Suprapubic skin (tissue), 4 donors: Measurements from ENCODE around the gene TESMIN.

Source experiments
- EP300 ChIP-seq: sonication (generic); formaldehyde crosslinking; IDR thresholded peaks from one replicate; pipeline ENCODE4 v1.6.1; 2017; ENCODE audit warnings: antibody characterized with exemption
- POLR2A ChIP-seq, 2 donors: fragments of 450-650 bp; IDR thresholded peaks; one replicate each; pipeline ENCODE4 v1.6.1; 2017; ENCODE audit warnings: antibody characterized with exemption in 2 of 2, mild to moderate bottlenecking in 2 of 2, moderate library complexity in 2 of 2
- POLR2AphosphoS5 ChIP-seq, 3 donors: sonication (generic); formaldehyde crosslinking; IDR thresholded peaks; one replicate each; pipeline ENCODE4 v1.6.1; 2017; ENCODE audit warnings: antibody characterized with exemption in 3 of 3
- TF ChIP-seq, protein P1 (sequence below), 2 donors: fragments of 200-600 bp in 1 of 2; fragments of 450-650 bp in 1 of 2; sonication (generic) in 1 of 2; IDR thresholded peaks; one replicate each; pipeline ENCODE4 v1.5.1; 2016 to 2019; ENCODE audit warnings: antibody characterized with exemption in 2 of 2, mild to moderate bottlenecking in 1 of 2, moderate library complexity in 1 of 2

DNA sequence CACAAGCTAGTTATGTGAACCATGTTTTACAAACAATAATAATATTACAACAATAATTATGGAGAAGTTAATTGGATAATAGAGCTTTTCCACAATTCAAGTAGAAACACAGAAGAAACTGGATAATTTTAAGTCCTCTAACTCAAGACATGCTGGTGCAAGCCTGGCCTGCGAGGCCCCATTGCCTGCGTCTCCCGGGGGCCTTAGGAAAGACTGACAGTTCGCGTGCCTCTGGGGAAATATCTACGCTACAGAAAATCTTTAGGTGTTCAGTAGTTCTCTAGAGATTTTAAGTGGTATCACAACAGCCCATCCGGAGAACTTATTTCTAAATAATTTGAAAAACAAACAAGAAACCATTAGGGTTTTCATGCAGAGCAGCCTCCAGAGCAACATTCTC lies 43.8 kb downstream of the TESMIN start:
- TF ChIP-seq, protein P1, sequence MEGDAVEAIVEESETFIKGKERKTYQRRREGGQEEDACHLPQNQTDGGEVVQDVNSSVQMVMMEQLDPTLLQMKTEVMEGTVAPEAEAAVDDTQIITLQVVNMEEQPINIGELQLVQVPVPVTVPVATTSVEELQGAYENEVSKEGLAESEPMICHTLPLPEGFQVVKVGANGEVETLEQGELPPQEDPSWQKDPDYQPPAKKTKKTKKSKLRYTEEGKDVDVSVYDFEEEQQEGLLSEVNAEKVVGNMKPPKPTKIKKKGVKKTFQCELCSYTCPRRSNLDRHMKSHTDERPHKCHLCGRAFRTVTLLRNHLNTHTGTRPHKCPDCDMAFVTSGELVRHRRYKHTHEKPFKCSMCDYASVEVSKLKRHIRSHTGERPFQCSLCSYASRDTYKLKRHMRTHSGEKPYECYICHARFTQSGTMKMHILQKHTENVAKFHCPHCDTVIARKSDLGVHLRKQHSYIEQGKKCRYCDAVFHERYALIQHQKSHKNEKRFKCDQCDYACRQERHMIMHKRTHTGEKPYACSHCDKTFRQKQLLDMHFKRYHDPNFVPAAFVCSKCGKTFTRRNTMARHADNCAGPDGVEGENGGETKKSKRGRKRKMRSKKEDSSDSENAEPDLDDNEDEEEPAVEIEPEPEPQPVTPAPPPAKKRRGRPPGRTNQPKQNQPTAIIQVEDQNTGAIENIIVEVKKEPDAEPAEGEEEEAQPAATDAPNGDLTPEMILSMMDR (IDR thresholded peaks at IDR 0.05), result no peak
- TF ChIP-seq POLR2A (IDR thresholded peaks at IDR 0.05) (no peak), POLR2AphosphoS5 (IDR thresholded peaks at IDR 0.05) (no peak), EP300 (no peak)
